H1 (cell line): ENCODE measurements around the gene SOX8. TPM values are rescaled to one million over a fixed set of nuclear protein-coding genes. Genes with fewer than 3 reads are reported as not detected.

Source experiments
- CTCF ChIA-PET: fragments of 300-600 bp; sonication (Branson Sonifier 250); formaldehyde crosslinking; loops from one replicate; lab custom pipeline; 2021; ENCODE audit not compliant: partially characterized antibody; lab: Charles Lee
- POLR2A ChIA-PET: fragments of 300-600 bp; sonication (Branson Sonifier 250); formaldehyde crosslinking; loops from one replicate; lab custom pipeline; 2021; ENCODE audit warnings: inconsistent platforms; ENCODE audit not compliant: partially characterized antibody; lab: Charles Lee
- DNase-seq, 2 experiments: peaks; one replicate each; pipeline versions ENCODE4 v3.0.0 to v3.0.0-alpha.2; 2010 to 2022; ENCODE audit warnings: low spot score in 2 of 2, low read depth in 1 of 2, mixed read lengths in 1 of 2
- FAIRE-seq: peaks from 2 replicates; lab custom pipeline; 2011; peaks lifted over from hg19 to GRCh38; lab: Jason Lieb, UNC
- H2AFZ ChIP-seq: 2 replicates; pipeline ENCODE4 v1.8.1; 2012; ENCODE audit warnings: low read length, inconsistent platforms
- H2AK5ac ChIP-seq: 2 replicates; pipeline ENCODE4 v1.6.1; 2013; ENCODE audit warnings: low read depth, low read length
- H2BK120ac ChIP-seq: replicated peaks from 2 replicates; pipeline ENCODE3; 2013; ENCODE audit warnings: low read depth, low read length, inconsistent platforms
- H2BK12ac ChIP-seq: 2 replicates; pipeline ENCODE4 v1.6.1; 2013; ENCODE audit warnings: low read depth, low read length
- H2BK15ac ChIP-seq: 2 replicates; pipeline ENCODE4 v1.6.1; 2013; ENCODE audit warnings: low read length
- H2BK20ac ChIP-seq: 2 replicates; pipeline ENCODE4 v1.6.1; 2013; ENCODE audit warnings: low read length
- H2BK5ac ChIP-seq: 2 replicates; pipeline ENCODE4 v1.6.1; 2013; ENCODE audit warnings: low read depth, low read length
- H3K14ac ChIP-seq: 2 replicates; pipeline ENCODE4 v1.6.1; 2013; ENCODE audit warnings: inconsistent platforms; ENCODE audit not compliant: insufficient read length
- H3K18ac ChIP-seq: 2 replicates; pipeline ENCODE4 v1.6.1; 2013; ENCODE audit warnings: low read length; ENCODE audit errors: extremely low read depth
- H3K23ac ChIP-seq: 2 replicates; pipeline ENCODE4 v1.6.1; 2013; ENCODE audit warnings: inconsistent platforms; ENCODE audit not compliant: insufficient read length
- H3K23me2 ChIP-seq: 2 replicates; pipeline ENCODE4 v1.6.1; 2013; ENCODE audit warnings: low read depth, low read length
- H3K27ac ChIP-seq: 2 replicates; pipeline ENCODE4 v1.6.1; 2011; ENCODE audit warnings: low read depth, low read length, inconsistent platforms
- H3K27me3 ChIP-seq, 4 experiments: replicated peaks in 1 of 4; 1 replicate in 1 of 4; 2 replicates in 3 of 4; pipeline versions ENCODE4 v1.6.1 to v1.8.1; 2011 to 2013; ENCODE audit warnings: low read length in 3 of 4, mild to moderate bottlenecking in 3 of 4, inconsistent platforms in 2 of 4, mixed read lengths in 2 of 4, moderate library complexity in 1 of 4; ENCODE audit not compliant: control insufficient read depth in 3 of 4, insufficient read depth in 3 of 4; ENCODE audit errors: extremely low read depth in 1 of 4
- H3K36me3 ChIP-seq, 4 experiments: 2 replicates each; pipeline versions ENCODE4 v1.6.1 to v1.8.1; 2011 to 2013; ENCODE audit warnings: mild to moderate bottlenecking in 4 of 4, low read length in 3 of 4, moderate library complexity in 2 of 4, control low read depth in 1 of 4, inconsistent platforms in 1 of 4; ENCODE audit not compliant: insufficient read depth in 4 of 4, control insufficient read depth in 2 of 4
- H3K4ac ChIP-seq: replicated peaks from 2 replicates; pipeline ENCODE3; 2013; ENCODE audit warnings: low read length, low read depth, mixed read lengths, inconsistent platforms; ENCODE audit not compliant: insufficient read length
- H3K4me1 ChIP-seq, 4 experiments: replicated peaks in 1 of 4; 1 replicate in 1 of 4; 2 replicates in 3 of 4; pipeline versions ENCODE4 v1.6.1 to v1.8.1; 2011 to 2013; ENCODE audit warnings: low read length in 3 of 4, inconsistent platforms in 2 of 4, mixed read lengths in 1 of 4; ENCODE audit not compliant: insufficient read depth in 4 of 4, control insufficient read depth in 3 of 4
- H3K4me2 ChIP-seq, 2 experiments: 2 replicates each; pipeline versions ENCODE4 v1.6.1 to v1.8.1; 2011 to 2013; ENCODE audit warnings: low read depth in 2 of 2, low read length in 2 of 2, control low read depth in 1 of 2, inconsistent platforms in 1 of 2, mild to moderate bottlenecking in 1 of 2; ENCODE audit not compliant: insufficient read depth in 1 of 2
- H3K4me3 ChIP-seq, 4 experiments: fragments of 200-600, 300-600 bp in 1 of 4; sonication (generic), shearing (Covaris generic), sonication (Bioruptor Twin) in 1 of 4; 2 replicates each; pipeline versions ENCODE4 v1.5.1 to v1.8.1; 2011 to 2016; ENCODE audit warnings: low read length in 4 of 4, low read depth in 3 of 4, control low read depth in 2 of 4, inconsistent platforms in 2 of 4, mild to moderate bottlenecking in 2 of 4, mixed read lengths in 1 of 4, moderate library complexity in 1 of 4; ENCODE audit not compliant: insufficient read depth in 2 of 4; ENCODE audit errors: extremely low read depth in 1 of 4
- H3K56ac ChIP-seq: replicated peaks from 2 replicates; pipeline ENCODE3; 2013; ENCODE audit warnings: low read depth, mild to moderate bottlenecking, mixed read lengths, low read length, inconsistent platforms; ENCODE audit not compliant: insufficient read length
- H3K79me1 ChIP-seq: 2 replicates; pipeline ENCODE4 v1.6.1; 2013; ENCODE audit warnings: low read depth, low read length, control low read depth
- H3K79me2 ChIP-seq, 2 experiments: 2 replicates each; pipeline versions ENCODE4 v1.6.1 to v1.8.1; 2012 to 2013; ENCODE audit warnings: low read length in 2 of 2, mild to moderate bottlenecking in 2 of 2, inconsistent platforms in 1 of 2; ENCODE audit not compliant: insufficient read depth in 2 of 2, control insufficient read depth in 1 of 2
- H3K9ac ChIP-seq, 4 experiments: replicated peaks in 1 of 4; 1 replicate in 1 of 4; 2 replicates in 3 of 4; pipeline versions ENCODE4 v1.6.1 to v1.8.1; 2011 to 2013; ENCODE audit warnings: low read depth in 3 of 4, low read length in 3 of 4, control low read depth in 2 of 4, mild to moderate bottlenecking in 2 of 4, moderate library complexity in 2 of 4, inconsistent platforms in 1 of 4; ENCODE audit errors: extremely low read depth in 1 of 4
- H3K9me3 ChIP-seq, 2 experiments: 2 replicates each; pipeline versions ENCODE4 v1.6.1 to v1.8.1; 2012 to 2013; ENCODE audit warnings: mild to moderate bottlenecking in 2 of 2, moderate library complexity in 2 of 2, control low read depth in 1 of 2, inconsistent platforms in 1 of 2, low read depth in 1 of 2, low read length in 1 of 2, mixed read lengths in 1 of 2; ENCODE audit not compliant: insufficient read depth in 2 of 2
- H4K20me1 ChIP-seq, 2 experiments: replicated peaks in 1 of 2; 2 replicates each; pipeline versions ENCODE3 to v1.8.1; 2011 to 2013; ENCODE audit warnings: inconsistent platforms in 2 of 2, low read length in 2 of 2, mild to moderate bottlenecking in 1 of 2; ENCODE audit not compliant: insufficient read depth in 2 of 2, control insufficient read depth in 1 of 2
- H4K5ac ChIP-seq: 2 replicates; pipeline ENCODE4 v1.6.1; 2013; ENCODE audit warnings: low read length, low read depth, mixed read lengths, inconsistent platforms; ENCODE audit not compliant: insufficient read length
- H4K8ac ChIP-seq: 2 replicates; pipeline ENCODE4 v1.8.0; 2013; ENCODE audit warnings: mild to moderate bottlenecking, moderate library complexity, low read length, inconsistent platforms; ENCODE audit not compliant: insufficient read depth; ENCODE audit errors: extremely low read depth
- H4K91ac ChIP-seq: replicated peaks from 2 replicates; pipeline ENCODE3; 2013; ENCODE audit warnings: low read length, mixed read lengths, inconsistent platforms; ENCODE audit not compliant: insufficient read length
- ATF3 ChIP-seq: IDR thresholded peaks from 2 replicates; pipeline ENCODE4 v1.6.1; 2011; ENCODE audit warnings: low read depth, mild to moderate bottlenecking, low read length; ENCODE audit not compliant: insufficient read depth
- CBX8 ChIP-seq: fragments of 300-800, 300-1000 bp; sonication (generic); IDR thresholded peaks from 2 replicates; pipeline ENCODE4 v1.7.1; 2016; ENCODE audit warnings: low read depth, low read length, borderline replicate concordance
- CTBP2 ChIP-seq: IDR thresholded peaks from 2 replicates; pipeline ENCODE4 v1.7.0; 2011; ENCODE audit warnings: borderline replicate concordance, mild to moderate bottlenecking, moderate library complexity, mixed read lengths, low read length; ENCODE audit not compliant: insufficient read depth, insufficient read length
- CTCF ChIP-seq, 3 experiments: IDR thresholded peaks; 1 replicate in 2 of 3; 2 replicates in 1 of 3; pipeline versions ENCODE4 v1.5.1 to v1.6.1; 2011; ENCODE audit warnings: low read length in 3 of 3, mild to moderate bottlenecking in 3 of 3, inconsistent platforms in 2 of 3, low read depth in 1 of 3, moderate library complexity in 1 of 3; ENCODE audit not compliant: insufficient read depth in 1 of 3; ENCODE audit errors: control extremely low read depth in 1 of 3
- MAX ChIP-seq: IDR thresholded peaks from 2 replicates; pipeline ENCODE4 v1.6.1; 2012; ENCODE audit warnings: inconsistent platforms
- RAD21 ChIP-seq, 2 experiments: IDR thresholded peaks in 1 of 2; conservative IDR thresholded peaks in 1 of 2; 2 replicates each; pipeline ENCODE4 v1.6.1; 2011; ENCODE audit warnings: low read depth in 2 of 2, low read length in 2 of 2, improper control_type of control experiment in 1 of 2, inconsistent platforms in 1 of 2, mild to moderate bottlenecking in 1 of 2, moderate library complexity in 1 of 2
- RNF2 ChIP-seq: fragments of 200-900, 300-1000 bp; sonication (generic); IDR thresholded peaks from 2 replicates; pipeline ENCODE4 v1.7.1; 2016; ENCODE audit warnings: borderline replicate concordance, low read depth, mild to moderate bottlenecking, antibody characterized with exemption, low read length; ENCODE audit not compliant: poor library complexity, severe bottlenecking; ENCODE audit errors: missing control alignments
- SUZ12 ChIP-seq: fragments of 200-600 bp; sonication (generic); IDR thresholded peaks from 2 replicates; pipeline ENCODE4 v1.6.1; 2012; ENCODE audit warnings: mild to moderate bottlenecking, inconsistent platforms, low read length, moderate library complexity, mixed read lengths
- WGBS, 2 experiments: shearing (Covaris generic) in 1 of 2; methylation state at CpG; one replicate each; pipeline versions ENCODE4 v1.1.6 to v1.1.7; 2013 to 2015; ENCODE audit warnings: low lambda C conversion rate in 2 of 2, mixed read lengths in 2 of 2, inconsistent platforms in 1 of 2, low coverage in 1 of 2, missing lambda C conversion rate in 1 of 2; ENCODE audit not compliant: insufficient replicate concordance in 2 of 2, insufficient coverage in 1 of 2, insufficient read length in 1 of 2; ENCODE audit errors: extremely low coverage in 1 of 2, missing lambda C conversion rate in 1 of 2; 5-methylcytosine and 5-hydroxymethylcytosine counted together
- polyA plus RNA-seq, 7 experiments: library from polyadenylated mRNA; depleted of rRNA in 3 of 7; stranded (reverse) in 5 of 7; unstranded in 2 of 7; fragments of >200 nt in 5 of 7; fragments of 200-250 nt in 2 of 7; gene quantifications; 1 replicate in 5 of 7; 2 replicates in 1 of 7; 4 replicates in 1 of 7; pipeline versions ENCODE4 v1.2.1 to v1.2.3, GENCODE V29; 2011 to 2013; ENCODE audit warnings: missing spikeins in 2 of 7, mixed read lengths in 2 of 7
- total RNA-seq: library from RNA; stranded (reverse); fragmentation: NEBNext Ultra II Directional; extraction: Animal tissue kit (Norgen Biotek cat#: 25700); gene quantifications from 2 replicates; pipeline ENCODE4 v1.2.1, GENCODE V29; 2021

Gene SOX8
- total and polyA plus RNA-seq, 2 of the 8 experiments (the other 6 are each of a cell fraction or from before 2014, with no cell fraction given) = 2.2 to 5.7 TPM

- Histone ChIP-seq H3K23me2 (peaks cover 23% of the 10 kb centered on the region; the same call in 1 of the 2 replicates), H3K4me2 (no peak overlapping the region), H3K14ac (no peak overlapping the region), H3K79me1 (no peaks in the 10 kb centered on the region), H2BK20ac (no peak overlapping the region), H3K56ac (no peak overlapping the region), H3K4me3 (no peak overlapping the region), H2BK12ac (no peak overlapping the region), H3K4me1 (peaks cover 0 to 11% (median 2%) of the 10 kb centered on the region in 4 experiments; a peak in 4 of 7 replicates), H3K23ac (no peak overlapping the region), H3K27ac (no peak overlapping the region), H4K20me1 (peaks cover 0 to 13% of the 10 kb centered on the region in 2 experiments), H3K36me3 (no peaks in the 10 kb centered on the region), H3K4ac (no peak overlapping the region), H4K8ac (no peak overlapping the region), H3K79me2 (no peaks in the 10 kb centered on the region), H2AFZ (no peak overlapping the region), H3K9ac (no peak overlapping the region), H4K5ac (no peak overlapping the region), H2BK5ac (no peak overlapping the region), H3K27me3 (no peaks in the 10 kb centered on the region), H4K91ac (no peak overlapping the region), H3K9me3 (peaks cover 4 to 15% of the 10 kb centered on the region in 2 experiments; a peak in 3 of 4 replicates), H2AK5ac (no peak overlapping the region), H3K18ac (no peak overlapping the region), H2BK15ac (no peak overlapping the region), H2BK120ac (no peak overlapping the region)
- WGBS, 2 experiments = 83% methylated on average over 7 of the region's 15 CpGs; no CpG with 5 or more reads in 1 of the 2 experiments
- TF ChIP-seq ATF3 (no peak), CTCF (IDR thresholded peaks at IDR 0.05; ENCODE audit: control extremely low read depth in 1 of 3, insufficient read depth in 1 of 3, low read depth in 1 of 3, low read length in 3 of 3) (no peak), RAD21 (IDR thresholded peaks at IDR 0.05 in 1 of 2, conservative IDR thresholded peaks at IDR 0.05 in 1 of 2; ENCODE audit: low read depth in 2 of 2, low read length in 2 of 2) (no peak), CTBP2 (no peak), RNF2 (no peak), CBX8 (no peak), MAX (no peak), SUZ12 (no peak)
- no peak for DNase-seq
- CTCF ChIA-PET = interaction anchor here (0.9 kb wide), 1 partner anchor 222 kb away, joined by 5 read pairs; no protein-coding TSS in a partner anchor
- POLR2A ChIA-PET = no interaction called here
- FAIRE-seq = no peak
These were observed 54.6 kb downstream of the SOX8 start for GRCh38 chr16:1036166-1036565.
